Panc1 (cell line): ENCODE results near the gene ABHD8. TPM values are rescaled to one million over a fixed set of nuclear protein-coding genes. Genes with fewer than 3 reads are reported as not detected.

Source experiments
- ATAC-seq: fragments of 200-7000 bp; cut with Tn5 transposase; 2 replicates; pipeline ENCODE4 v1.9.1; 2020; ENCODE audit warnings: mild to moderate bottlenecking, moderate library complexity
- BruUV-seq: library from RNA; stranded (reverse); fragments of 400-500 nt; replicated peaks from 2 replicates; lab custom pipeline; 2021; lab: Mats Ljungman, UMichigan
- CTCF ChIA-PET: fragments of 300-600 bp; sonication (Branson Sonifier 250); formaldehyde crosslinking; loops from one replicate; lab custom pipeline; 2022; ENCODE audit warnings: antibody characterized with exemption; lab: Charles Lee
- POLR2A ChIA-PET: fragments of 300-600 bp; sonication (Branson Sonifier 250); formaldehyde crosslinking; loops from one replicate; lab custom pipeline; 2022; ENCODE audit warnings: antibody characterized with exemption; lab: Charles Lee
- DNase-seq: peaks from one replicate; pipeline ENCODE4 v3.0.0-alpha.2; 2010; ENCODE audit warnings: low read depth, low spot score
- H3K27ac ChIP-seq: 2 replicates; pipeline ENCODE4 v1.5.1; 2011; ENCODE audit warnings: mild to moderate bottlenecking, low read length, inconsistent platforms
- H3K27me3 ChIP-seq: fragments of 200-500 bp; sonication (Bioruptor generic); 2 replicates; pipeline ENCODE4 v1.6.0; 2014; ENCODE audit warnings: low read length, inconsistent platforms; ENCODE audit not compliant: control insufficient read depth, insufficient read depth
- H3K36me3 ChIP-seq: fragments of 200-500 bp; sonication (Bioruptor generic); 2 replicates; pipeline ENCODE4 v1.5.1; 2014; ENCODE audit warnings: inconsistent platforms, mild to moderate bottlenecking, low read length, moderate library complexity; ENCODE audit not compliant: control insufficient read depth, insufficient read depth
- H3K4me1 ChIP-seq: 2 replicates; pipeline ENCODE4 v1.5.1; 2011; ENCODE audit warnings: inconsistent platforms, mild to moderate bottlenecking, low read length, moderate library complexity; ENCODE audit not compliant: control insufficient read depth, insufficient read depth
- H3K4me3 ChIP-seq, 2 experiments: 2 replicates each; pipeline ENCODE4 v1.5.1; 2011 to 2012; ENCODE audit warnings: low read depth in 2 of 2, low read length in 2 of 2, mild to moderate bottlenecking in 2 of 2, inconsistent platforms in 1 of 2, moderate library complexity in 1 of 2
- H3K9me3 ChIP-seq: fragments of 200-500 bp; sonication (Bioruptor generic); 2 replicates; pipeline ENCODE4 v1.5.1; 2014; ENCODE audit warnings: low read depth, mild to moderate bottlenecking, inconsistent platforms, low read length, moderate library complexity; ENCODE audit not compliant: control insufficient read depth, insufficient read depth
- CTCF ChIP-seq: fragments of 450-650 bp; IDR thresholded peaks from 2 replicates; pipeline ENCODE4 v1.5.1; 2017; ENCODE audit warnings: mild to moderate bottlenecking
- POLR2AphosphoS5 ChIP-seq: IDR thresholded peaks from 2 replicates; pipeline ENCODE4 v1.6.1; 2012; ENCODE audit warnings: mild to moderate bottlenecking, low read depth, low read length, moderate library complexity
- REST ChIP-seq, 2 experiments: IDR thresholded peaks; 2 replicates each; pipeline ENCODE4 v1.6.1; 2011 to 2012; ENCODE audit warnings: low read depth in 2 of 2, control low read depth in 1 of 2, low read length in 1 of 2, mild to moderate bottlenecking in 1 of 2, moderate library complexity in 1 of 2; ENCODE audit not compliant: insufficient read depth in 1 of 2
- SIN3A ChIP-seq: IDR thresholded peaks from 2 replicates; pipeline ENCODE4 v1.6.1; 2012; ENCODE audit warnings: low read depth, mild to moderate bottlenecking, low read length, moderate library complexity, borderline replicate concordance; ENCODE audit not compliant: insufficient read depth
- TCF7L2 ChIP-seq: IDR thresholded peaks from 2 replicates; pipeline ENCODE4 v1.6.1; 2011; ENCODE audit warnings: mild to moderate bottlenecking, low read depth, low read length, inconsistent platforms
- in situ Hi-C: cut with HindIII; loops from 2 replicates; pipeline ENCODE4 v1.10.0; 2016; ENCODE audit warnings: low sequenced_read_pairs, low pct_unique_long_range_greater_than_20kb
- intact Hi-C: fragments of 100-400 bp; cut with micrococcal nuclease; formaldehyde crosslinking; loops from one replicate; pipeline ENCODE4 v1.10.0; 2022; ENCODE audit not compliant: unreplicated experiment
- total RNA-seq: library from RNA; stranded (reverse); gene quantifications from one replicate; pipeline ENCODE4 v1.2.1, GENCODE V29; 2021; ENCODE audit not compliant: unreplicated experiment

Gene ABHD8
- total RNA-seq, 1 experiment from 2014 or later, result 19.6 TPM

- Histone ChIP-seq H3K4me1 (no peaks in the 10 kb centered on the region), H3K36me3 (peaks cover 4% of the 10 kb centered on the region; the same call in 1 of the 2 replicates), H3K27me3 (no peaks in the 10 kb centered on the region), H3K4me3 (peak overlapping the region in 1 of 2 experiments; percentile 100; a peak in 1 of 4 replicates), H3K9me3 (no peaks in the 10 kb centered on the region), H3K27ac (no peak overlapping the region)
- no TSS peak for BruUV-seq
- ChIA-PET POLR2A (no interaction called here), CTCF (no interaction called here)
- no peak for DNase-seq
- ATAC-seq, result no peak
- intact Hi-C loops (no loop called here), in situ Hi-C loops (no loop called here)
- TF ChIP-seq POLR2AphosphoS5, result no peak
Measured at GRCh38 chr19:17268754-17269153, 34.5 kb downstream of the ABHD8 start.

GRCh38 chr19:17266975-17267788 lies 36.0 kb downstream of the ABHD8 start, which contains the start of gene BABAM1:
Gene BABAM1 (plus strand): TSS chr19:17267443. CDS start chr19:17268807, 1,364 bp downstream.
- no peaks in the 10 kb centered on the region for H3K27me3 ChIP-seq
- ChIA-PET POLR2A (no interaction called here), CTCF (interaction anchor here (0.8 kb wide), 1 partner anchor 16 kb away, joined by 4 read pairs; no protein-coding TSS in a partner anchor)
- no peaks in the 10 kb centered on the region for H3K9me3 ChIP-seq
- in situ Hi-C loops, result no loop called here
- H3K36me3 ChIP-seq, result peaks cover 4% of the 10 kb centered on the region; the same call in 1 of the 2 replicates
- intact Hi-C loops, result no loop called here
- no peaks in the 10 kb centered on the region for H3K4me1 ChIP-seq
- ATAC-seq (peak; percentile 97), DNase-seq (peak; percentile 94)
- BruUV-seq, result no TSS peak
- TF ChIP-seq POLR2AphosphoS5 (peak; percentile 64), CTCF (no peak), SIN3A (no peak; the same call in 1 of the 2 replicates), TCF7L2 (no peak), REST (IDR thresholded peaks at IDR 0.05; ENCODE audit: insufficient read depth in 1 of 2, low read depth in 2 of 2, low read length in 1 of 2) (peak in 1 of 2 experiments; percentile 24; a peak in 1 of 4 replicates)
- peak within 1 kb of the TSS; percentile 99 to 100 for H3K4me3 ChIP-seq
- peak within 1 kb of the TSS; percentile 95 for H3K27ac ChIP-seq
